Measurements from ENCODE around the gene KLHL2.

GRCh38 chr4:165343353-165344191 is 136.2 kb downstream of the KLHL2 start:
- TF ChIP-seq, protein P1, sequence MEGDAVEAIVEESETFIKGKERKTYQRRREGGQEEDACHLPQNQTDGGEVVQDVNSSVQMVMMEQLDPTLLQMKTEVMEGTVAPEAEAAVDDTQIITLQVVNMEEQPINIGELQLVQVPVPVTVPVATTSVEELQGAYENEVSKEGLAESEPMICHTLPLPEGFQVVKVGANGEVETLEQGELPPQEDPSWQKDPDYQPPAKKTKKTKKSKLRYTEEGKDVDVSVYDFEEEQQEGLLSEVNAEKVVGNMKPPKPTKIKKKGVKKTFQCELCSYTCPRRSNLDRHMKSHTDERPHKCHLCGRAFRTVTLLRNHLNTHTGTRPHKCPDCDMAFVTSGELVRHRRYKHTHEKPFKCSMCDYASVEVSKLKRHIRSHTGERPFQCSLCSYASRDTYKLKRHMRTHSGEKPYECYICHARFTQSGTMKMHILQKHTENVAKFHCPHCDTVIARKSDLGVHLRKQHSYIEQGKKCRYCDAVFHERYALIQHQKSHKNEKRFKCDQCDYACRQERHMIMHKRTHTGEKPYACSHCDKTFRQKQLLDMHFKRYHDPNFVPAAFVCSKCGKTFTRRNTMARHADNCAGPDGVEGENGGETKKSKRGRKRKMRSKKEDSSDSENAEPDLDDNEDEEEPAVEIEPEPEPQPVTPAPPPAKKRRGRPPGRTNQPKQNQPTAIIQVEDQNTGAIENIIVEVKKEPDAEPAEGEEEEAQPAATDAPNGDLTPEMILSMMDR (IDR thresholded peaks at IDR 0.05; ENCODE audit: insufficient read depth, low read depth, low read length) = no peak
- no peak for TF ChIP-seq EZH2 (IDR thresholded peaks at IDR 0.05; ENCODE audit: insufficient read depth, low read length)

Data from astrocyte (in vitro differentiated cells and primary cell).